ENCODE results near the gene OR5K4. TPM values are rescaled to one million over a fixed set of nuclear protein-coding genes. Genes with fewer than 3 reads are reported as not detected.
"Not testable (repeated sequence)": the region's sequence is repeated elsewhere in the genome, so short reads cannot be mapped to it uniquely, and the experiment has no call there.

OR5K4 gene
- total RNA-seq, 4 donors from 2014 or later, result not detected

DNA sequence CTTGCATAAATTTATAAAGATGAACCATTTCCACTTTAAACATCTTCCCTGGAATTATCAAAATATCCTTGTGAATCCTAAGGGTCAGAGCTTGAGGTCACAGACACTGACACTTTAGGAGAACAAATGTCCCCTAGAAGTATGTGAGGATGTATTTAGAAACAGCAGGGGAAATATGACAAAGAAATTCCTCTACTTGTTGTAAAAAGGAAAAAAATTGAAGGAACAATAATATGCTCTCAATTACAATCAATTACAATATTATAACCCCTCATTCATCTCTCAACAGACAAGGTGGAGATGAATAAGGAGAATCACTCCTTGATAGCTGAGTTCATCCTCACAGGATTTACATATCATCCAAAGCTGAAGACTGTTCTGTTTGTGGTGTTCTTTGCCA is 36.7 kb downstream of the OR5K4 start, which contains the start of gene OR5K3:
TSS of gene OR5K3 (plus strand) at position 301 of the 400 bp plus-strand sequence. CDS start at position 301, 0 bp downstream.
- Histone ChIP-seq H3K27me3 (no peaks in the 10 kb centered on the region), H3K27ac (no peak within 1 kb of the TSS), H3K4me3 (no peak within 1 kb of the TSS), H3K36me3 (no peaks in the 10 kb centered on the region), H3K9me3 (no peaks in the 10 kb centered on the region), H3K4me1 (no peaks in the 10 kb centered on the region)
- DNase-seq, result no peak
- TF ChIP-seq, protein P1, sequence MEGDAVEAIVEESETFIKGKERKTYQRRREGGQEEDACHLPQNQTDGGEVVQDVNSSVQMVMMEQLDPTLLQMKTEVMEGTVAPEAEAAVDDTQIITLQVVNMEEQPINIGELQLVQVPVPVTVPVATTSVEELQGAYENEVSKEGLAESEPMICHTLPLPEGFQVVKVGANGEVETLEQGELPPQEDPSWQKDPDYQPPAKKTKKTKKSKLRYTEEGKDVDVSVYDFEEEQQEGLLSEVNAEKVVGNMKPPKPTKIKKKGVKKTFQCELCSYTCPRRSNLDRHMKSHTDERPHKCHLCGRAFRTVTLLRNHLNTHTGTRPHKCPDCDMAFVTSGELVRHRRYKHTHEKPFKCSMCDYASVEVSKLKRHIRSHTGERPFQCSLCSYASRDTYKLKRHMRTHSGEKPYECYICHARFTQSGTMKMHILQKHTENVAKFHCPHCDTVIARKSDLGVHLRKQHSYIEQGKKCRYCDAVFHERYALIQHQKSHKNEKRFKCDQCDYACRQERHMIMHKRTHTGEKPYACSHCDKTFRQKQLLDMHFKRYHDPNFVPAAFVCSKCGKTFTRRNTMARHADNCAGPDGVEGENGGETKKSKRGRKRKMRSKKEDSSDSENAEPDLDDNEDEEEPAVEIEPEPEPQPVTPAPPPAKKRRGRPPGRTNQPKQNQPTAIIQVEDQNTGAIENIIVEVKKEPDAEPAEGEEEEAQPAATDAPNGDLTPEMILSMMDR (IDR thresholded peaks at IDR 0.05), result no peak
- no peak for TF ChIP-seq POLR2A (IDR thresholded peaks at IDR 0.05)
- intact Hi-C loops (cut with DNase I; ENCODE audit: low total_unique reads), result no loop called here

DNA sequence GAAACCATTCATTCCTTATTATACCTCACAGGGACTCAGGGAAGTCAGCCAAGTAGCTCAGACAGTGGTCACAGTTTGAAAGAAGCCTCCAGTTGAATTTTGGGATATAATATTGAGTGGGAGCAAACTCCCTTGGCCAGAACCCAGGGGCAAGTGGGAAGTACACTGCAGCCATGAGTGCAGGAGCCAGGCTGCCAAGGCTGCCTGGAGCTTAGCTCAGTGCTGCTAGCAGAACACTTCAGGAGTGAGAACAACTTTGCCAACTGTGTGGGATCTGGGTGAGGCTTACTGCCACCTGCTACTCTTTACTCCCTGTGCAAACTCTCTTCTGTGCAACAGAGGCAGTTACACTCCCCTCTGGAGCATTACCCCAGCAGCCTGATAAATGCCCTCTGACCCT is 41.4 kb downstream of the OR5K4 start:
- TF ChIP-seq, protein P1 (IDR thresholded peaks at IDR 0.05), result no peak
- Histone ChIP-seq H3K36me3 (no peaks in the 10 kb centered on the region), H3K27me3 (no peaks in the 10 kb centered on the region), H3K4me1 (no peaks in the 10 kb centered on the region), H3K4me3 (no peak overlapping the region), H3K27ac (no peak overlapping the region), H3K9me3 (no peaks in the 10 kb centered on the region)
- intact Hi-C loops (cut with DNase I; ENCODE audit: low total_unique reads), result no loop called here
- DNase-seq, result no peak

DNA sequence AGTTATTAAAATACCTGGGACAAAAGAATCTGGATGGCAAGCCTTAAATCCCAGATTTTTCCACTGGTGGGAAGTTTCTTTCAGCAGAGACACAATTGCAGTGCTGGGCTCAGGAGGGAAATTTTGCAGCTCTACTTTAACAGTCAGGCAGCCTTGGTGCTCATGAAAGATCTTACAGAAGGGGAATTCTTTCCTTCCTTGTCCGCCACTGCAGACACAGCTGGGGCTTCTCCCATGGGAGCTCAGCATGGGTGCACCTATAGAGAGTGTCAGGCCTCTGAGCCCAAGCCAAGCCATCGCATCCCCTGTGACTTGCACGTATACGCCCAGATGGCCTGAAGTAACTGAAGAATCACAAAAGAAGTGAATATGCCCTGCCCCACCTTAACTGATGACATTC is 42.8 kb downstream of the OR5K4 start:
- H3K9me3 ChIP-seq; H3K27me3 ChIP-seq; H3K4me1 ChIP-seq; intact Hi-C loops (cut with DNase I; ENCODE audit: low total_unique reads); H3K4me3 ChIP-seq; H3K36me3 ChIP-seq; H3K27ac ChIP-seq; DNase-seq: not testable (repeated sequence)

DNA sequence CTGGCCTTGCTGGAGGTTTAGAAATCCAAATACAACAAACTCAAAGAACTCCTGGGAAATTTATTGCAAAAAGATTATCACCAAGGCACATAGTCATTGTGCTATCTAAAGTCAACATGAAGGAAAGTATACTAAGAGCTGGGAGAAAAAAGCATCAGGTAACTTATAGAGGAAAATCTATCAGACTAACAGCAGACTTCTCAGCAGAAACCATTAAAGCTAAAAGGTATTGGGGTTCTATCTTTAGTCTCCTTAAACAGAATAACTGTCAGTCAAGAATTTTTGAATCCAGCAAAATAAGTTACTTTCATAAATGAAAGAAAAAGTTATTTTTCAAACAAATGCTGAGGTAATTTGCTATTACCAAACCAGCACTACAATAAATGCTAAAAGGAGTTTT is 44.9 kb downstream of the OR5K4 start:
- no peaks in the 10 kb centered on the region for H3K4me1 ChIP-seq
- intact Hi-C loops (cut with DNase I; ENCODE audit: low total_unique reads), result no loop called here

DNA sequence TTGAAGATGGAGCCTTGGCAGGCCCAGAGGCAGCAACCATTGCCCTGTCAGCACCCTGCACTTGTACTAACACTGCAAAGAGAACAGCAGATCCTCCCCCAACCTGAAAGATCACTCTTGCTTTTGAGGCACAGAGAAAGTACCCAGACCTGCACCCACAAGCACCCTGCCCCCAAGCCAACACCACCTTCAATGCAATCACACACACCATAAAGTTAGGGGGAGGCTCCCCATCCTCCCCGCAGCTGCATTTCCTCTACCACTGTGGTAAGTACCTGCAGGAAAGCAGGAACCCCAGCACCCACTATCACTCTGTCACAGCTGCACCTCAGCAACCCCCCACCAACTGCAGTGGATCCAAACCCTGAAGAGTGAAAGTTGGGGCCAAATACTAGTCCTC is 48.9 kb downstream of the OR5K4 start:
- no peaks in the 10 kb centered on the region for H3K27me3 ChIP-seq
- TF ChIP-seq, protein P1 (IDR thresholded peaks at IDR 0.05), result no peak
- no peak for TF ChIP-seq POLR2A (IDR thresholded peaks at IDR 0.05)
- H3K27ac ChIP-seq, result no peak overlapping the region
- no peak for DNase-seq
- no peaks in the 10 kb centered on the region for H3K36me3 ChIP-seq
- no peaks in the 10 kb centered on the region for H3K4me1 ChIP-seq
- H3K9me3 ChIP-seq, result no peaks in the 10 kb centered on the region
- intact Hi-C loops (cut with DNase I; ENCODE audit: low total_unique reads), result no loop called here
- no peak overlapping the region for H3K4me3 ChIP-seq

More for the DNA sequence above, 44.9 kb downstream of the OR5K4 start:
- no peak for TF ChIP-seq POLR2A (IDR thresholded peaks at IDR 0.05)
- Histone ChIP-seq H3K36me3 (no peaks in the 10 kb centered on the region), H3K9me3 (no peaks in the 10 kb centered on the region), H3K27me3 (no peaks in the 10 kb centered on the region), H3K4me3 (no peak overlapping the region), H3K27ac (no peak overlapping the region)
- no peak for DNase-seq

DNA sequence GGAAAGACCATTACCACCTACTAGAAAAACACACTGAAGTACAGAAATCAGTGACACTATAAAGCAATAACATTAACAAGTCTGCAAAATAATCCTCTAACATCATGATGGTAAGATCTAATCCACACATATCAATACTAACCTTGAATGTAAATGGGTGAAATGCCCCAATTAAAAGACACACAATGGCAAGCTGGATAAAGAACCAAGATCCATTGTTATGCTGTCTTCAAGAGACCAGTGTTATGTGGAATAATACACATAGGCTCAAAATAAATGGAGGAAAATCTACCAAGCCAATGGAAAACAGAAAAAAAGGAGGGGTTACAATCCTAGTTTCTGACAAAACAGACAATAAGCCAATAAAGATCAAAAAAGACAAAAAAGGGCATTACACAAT is 50.4 kb downstream of the OR5K4 start:
- Histone ChIP-seq H3K27me3 (no peaks in the 10 kb centered on the region), H3K9me3 (no peaks in the 10 kb centered on the region), H3K36me3 (no peaks in the 10 kb centered on the region), H3K4me3 (no peak overlapping the region), H3K4me1 (no peaks in the 10 kb centered on the region), H3K27ac (no peak overlapping the region)
- TF ChIP-seq, protein P1 (IDR thresholded peaks at IDR 0.05), result no peak
- no peak for TF ChIP-seq POLR2A (IDR thresholded peaks at IDR 0.05)
- no peak for DNase-seq
- intact Hi-C loops (cut with DNase I; ENCODE audit: low total_unique reads), result no loop called here

Other genes starting within 250 kb of the OR5K4 start
- gene OR5H1, start 223.1 kb upstream of the OR5K4 start, total RNA-seq, result not detected
- not detected for gene OR5H14, start 206.4 kb upstream of the OR5K4 start, total RNA-seq
- not detected for gene OR5H15, start 187.2 kb upstream of the OR5K4 start, total RNA-seq
- gene OR5H6, start 89.6 kb upstream of the OR5K4 start, total RNA-seq, result not detected
- gene OR5H2, start 71.3 kb upstream of the OR5K4 start, total RNA-seq, result not detected
- not detected for gene OR5K3, start 36.8 kb downstream of the OR5K4 start, total RNA-seq
- not detected for gene OR5K1, start 109.3 kb downstream of the OR5K4 start, total RNA-seq
- gene OR5K2, start 143.8 kb downstream of the OR5K4 start, total RNA-seq, result not detected
- gene CLDND1, start 169.0 kb downstream of the OR5K4 start, total RNA-seq, result 100 to 1,000 TPM; 134 to 253 (median 150) TPM
- not detected for gene GPR15, start 178.1 kb downstream of the OR5K4 start, total RNA-seq
- 10 to 100 TPM in 3 of 4 donors, 1 to 10 TPM in 1; 2.8 to 30.5 (median 17.7) TPM for gene CPOX, start 239.8 kb downstream of the OR5K4 start, total RNA-seq